ENCODE measurements around the gene SERPINF2.

DNA sequence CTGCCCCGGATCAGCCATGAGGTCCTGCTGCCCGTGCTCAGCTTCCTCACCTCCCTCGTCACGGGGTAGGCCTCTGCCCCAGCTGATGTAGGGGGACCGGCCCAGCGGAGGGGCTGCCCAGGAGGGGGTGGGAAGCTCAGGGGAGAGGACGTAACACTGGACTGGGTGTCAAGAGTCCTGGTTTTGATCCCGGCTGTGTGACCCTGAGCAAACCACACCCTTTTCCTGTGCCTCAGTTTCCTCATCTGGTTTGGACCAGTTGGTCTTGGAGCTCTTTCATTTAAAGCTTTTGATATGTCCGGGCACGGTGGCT lies 11.5 kb upstream of the SERPINF2 start:
- TF ChIP-seq, protein P1, sequence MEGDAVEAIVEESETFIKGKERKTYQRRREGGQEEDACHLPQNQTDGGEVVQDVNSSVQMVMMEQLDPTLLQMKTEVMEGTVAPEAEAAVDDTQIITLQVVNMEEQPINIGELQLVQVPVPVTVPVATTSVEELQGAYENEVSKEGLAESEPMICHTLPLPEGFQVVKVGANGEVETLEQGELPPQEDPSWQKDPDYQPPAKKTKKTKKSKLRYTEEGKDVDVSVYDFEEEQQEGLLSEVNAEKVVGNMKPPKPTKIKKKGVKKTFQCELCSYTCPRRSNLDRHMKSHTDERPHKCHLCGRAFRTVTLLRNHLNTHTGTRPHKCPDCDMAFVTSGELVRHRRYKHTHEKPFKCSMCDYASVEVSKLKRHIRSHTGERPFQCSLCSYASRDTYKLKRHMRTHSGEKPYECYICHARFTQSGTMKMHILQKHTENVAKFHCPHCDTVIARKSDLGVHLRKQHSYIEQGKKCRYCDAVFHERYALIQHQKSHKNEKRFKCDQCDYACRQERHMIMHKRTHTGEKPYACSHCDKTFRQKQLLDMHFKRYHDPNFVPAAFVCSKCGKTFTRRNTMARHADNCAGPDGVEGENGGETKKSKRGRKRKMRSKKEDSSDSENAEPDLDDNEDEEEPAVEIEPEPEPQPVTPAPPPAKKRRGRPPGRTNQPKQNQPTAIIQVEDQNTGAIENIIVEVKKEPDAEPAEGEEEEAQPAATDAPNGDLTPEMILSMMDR (IDR thresholded peaks at IDR 0.05) = no peak
- TF ChIP-seq POLR2A (IDR thresholded peaks at IDR 0.05) = no peak
